GM12878 (cell line): ENCODE results near the gene CS. TPM values are rescaled to one million over a fixed set of nuclear protein-coding genes. Genes with fewer than 3 reads are reported as not detected.

Experiments used
- ATAC-seq: fragments of 200-7000 bp; cut with Tn5 transposase; 3 replicates; pipeline ENCODE4 v1.9.1; 2020; ENCODE audit warnings: mild to moderate bottlenecking, moderate library complexity
- BruUV-seq: library from RNA; stranded (reverse); fragments of 400-500 nt; replicated peaks from 2 replicates; lab custom pipeline; 2021; lab: Mats Ljungman, UMichigan
- CTCF ChIA-PET: fragments of 300-600 bp; sonication (Branson Sonifier 250); formaldehyde crosslinking; extraction: SDS; loops from one replicate; lab custom pipeline; 2021; ENCODE audit warnings: inconsistent platforms; lab: Yijun Ruan, JAX
- POLR2A ChIA-PET: fragments of 350-600 bp; formaldehyde crosslinking; extraction: SDS; loops from one replicate; lab custom pipeline; 2021; ENCODE audit warnings: inconsistent platforms; lab: Charles Lee
- RAD21 ChIA-PET: fragments of 300-600 bp; sonication (Branson Sonifier 250); formaldehyde crosslinking; loops from one replicate; lab custom pipeline; 2023; ENCODE audit warnings: antibody characterized with exemption; ENCODE audit not compliant: unreplicated experiment; lab: Charles Lee
- SMC1A ChIA-PET: fragments of 300-600 bp; sonication (Branson Sonifier 250); formaldehyde crosslinking; loops from one replicate; lab custom pipeline; 2023; ENCODE audit not compliant: unreplicated experiment, uncharacterized antibody; lab: Charles Lee
- DNase-seq: peaks from one replicate; pipeline ENCODE4 v3.0.0-alpha.2; 2011; ENCODE audit warnings: low read depth, low spot score
- FAIRE-seq: peaks from 3 replicates; lab custom pipeline; 2011; peaks lifted over from hg19 to GRCh38; lab: Jason Lieb, UNC
- H2AFZ ChIP-seq: 2 replicates; pipeline ENCODE4 v1.6.0; 2011; ENCODE audit warnings: low read depth, low read length, control low read depth; ENCODE audit not compliant: control insufficient read depth
- H3K27ac ChIP-seq: 2 replicates; pipeline ENCODE4 v1.5.1; 2011; ENCODE audit warnings: control low read depth; ENCODE audit not compliant: control insufficient read depth, insufficient read depth
- H3K27me3 ChIP-seq, 2 experiments: replicated peaks in 1 of 2; 2 replicates each; pipeline versions ENCODE4 v1.6.0 to v1.6.1; 2011; ENCODE audit warnings: low read length in 1 of 2; ENCODE audit not compliant: control insufficient read depth in 2 of 2, insufficient read depth in 2 of 2
- H3K36me3 ChIP-seq, 2 experiments: 2 replicates each; pipeline ENCODE4 v1.5.1; 2011; ENCODE audit warnings: low read length in 1 of 2; ENCODE audit not compliant: control insufficient read depth in 2 of 2, insufficient read depth in 2 of 2
- H3K4me1 ChIP-seq: 2 replicates; pipeline ENCODE4 v1.6.1; 2011; ENCODE audit warnings: mild to moderate bottlenecking, low read length, moderate library complexity, mixed read lengths; ENCODE audit not compliant: control insufficient read depth, insufficient read depth
- H3K4me2 ChIP-seq: 2 replicates; pipeline ENCODE4 v1.6.0; 2011; ENCODE audit warnings: control low read depth; ENCODE audit not compliant: control insufficient read depth, insufficient read depth
- H3K4me3 ChIP-seq: fragments of 200-600 bp; sonication (generic); 2 replicates; pipeline ENCODE4 v1.5.1; 2016
- H3K79me2 ChIP-seq: 2 replicates; pipeline ENCODE4 v1.6.0; 2011; ENCODE audit warnings: low read length; ENCODE audit not compliant: control insufficient read depth, insufficient read depth
- H3K9ac ChIP-seq: 2 replicates; pipeline ENCODE4 v1.8.0; 2011; ENCODE audit warnings: low read length, control low read depth, mixed read lengths; ENCODE audit not compliant: control insufficient read depth, insufficient read depth
- H3K9me3 ChIP-seq: replicated peaks from 3 replicates; pipeline ENCODE4 v1.5.1; 2011; ENCODE audit warnings: mild to moderate bottlenecking, low read length; ENCODE audit not compliant: control insufficient read depth, insufficient read depth
- H4K20me1 ChIP-seq: 2 replicates; pipeline ENCODE4 v1.6.0; 2011; ENCODE audit not compliant: control insufficient read depth, insufficient read depth
- BRCA1 ChIP-seq: IDR thresholded peaks from 2 replicates; pipeline ENCODE4 v1.6.1; 2011; ENCODE audit warnings: low read depth, low read length, improper control_type of control experiment
- CHD1 ChIP-seq: IDR thresholded peaks from 2 replicates; pipeline ENCODE4 v1.6.1; 2012; ENCODE audit warnings: low read depth, low read length, improper control_type of control experiment
- DPF2 ChIP-seq: fragments of 450-650 bp; IDR thresholded peaks from 2 replicates; pipeline ENCODE4 v1.6.1; 2017; ENCODE audit warnings: mild to moderate bottlenecking
- FOS ChIP-seq: IDR thresholded peaks from 3 replicates; pipeline ENCODE4 v1.6.1; 2011; ENCODE audit warnings: borderline replicate concordance; ENCODE audit not compliant: insufficient read length; ENCODE audit errors: extremely low read depth
- IKZF2 ChIP-seq, 2 experiments: fragments of 450-650 bp; IDR thresholded peaks; 2 replicates each; pipeline ENCODE4 v1.6.1; 2017; ENCODE audit warnings: mild to moderate bottlenecking in 2 of 2, moderate library complexity in 2 of 2
- IRF4 ChIP-seq: IDR thresholded peaks from 2 replicates; pipeline ENCODE4 v1.6.1; 2011; ENCODE audit warnings: low read depth, low read length
- NBN ChIP-seq: fragments of 450-650 bp; IDR thresholded peaks from 2 replicates; pipeline ENCODE4 v1.6.1; 2016
- POLR2AphosphoS5 ChIP-seq: IDR thresholded peaks from 2 replicates; pipeline ENCODE4 v1.6.1; 2011; ENCODE audit warnings: mild to moderate bottlenecking, low read length, inconsistent platforms
- RUNX3 ChIP-seq: IDR thresholded peaks from 2 replicates; pipeline ENCODE4 v1.6.1; 2012; ENCODE audit warnings: low read length, inconsistent platforms
- SIN3A ChIP-seq: IDR thresholded peaks from 2 replicates; pipeline ENCODE4 v1.6.1; 2012; ENCODE audit warnings: low read depth, low read length, improper control_type of control experiment
- TAF1 ChIP-seq: IDR thresholded peaks from 2 replicates; pipeline ENCODE4 v1.6.1; 2011; ENCODE audit warnings: mild to moderate bottlenecking, low read depth, low read length, borderline replicate concordance
- ZZZ3 ChIP-seq: IDR thresholded peaks from 2 replicates; pipeline ENCODE4 v1.6.1; 2011; ENCODE audit warnings: low read depth; ENCODE audit not compliant: control insufficient read depth, insufficient read length
- WGBS: methylation state at CpG from one replicate; pipeline ENCODE4 v1.1.6; 2016; ENCODE audit warnings: low lambda C conversion rate; ENCODE audit not compliant: insufficient replicate concordance, insufficient coverage; ENCODE audit errors: missing lambda C conversion rate; 5-methylcytosine and 5-hydroxymethylcytosine counted together
- in situ Hi-C: fragments of 300-500 bp; cut with MboI; formaldehyde crosslinking; loops from 9 replicates; pipeline ENCODE4 v1.14.3; 2018; ENCODE audit warnings: mixed read lengths
- intact Hi-C: fragments of 100-400 bp; cut with micrococcal nuclease; formaldehyde crosslinking; loops from one replicate; pipeline ENCODE4 v1.14.2; 2022; ENCODE audit not compliant: unreplicated experiment
- polyA plus RNA-seq, 11 experiments: library from polyadenylated mRNA; depleted of rRNA in 4 of 11; unstranded in 6 of 11; stranded (reverse) in 5 of 11; fragments of >200 nt; fragmentation: Nextera tagmentation in 4 of 11; fragmentation: Illumina TruSeq in 1 of 11; extraction: Ambion mirVana in 4 of 11; extraction: Trizol in 1 of 11; gene quantifications; 1 replicate in 1 of 11; 2 replicates in 10 of 11; pipeline versions ENCODE4 v1.2.1 to v1.2.3, GENCODE V29; 2011 to 2016; ENCODE audit warnings: inconsistent platforms in 2 of 11, missing spikeins in 2 of 11, low read depth in 1 of 11
- total RNA-seq, 4 experiments: library from RNA; depleted of rRNA in 3 of 4; stranded (reverse); fragments of >200 nt in 3 of 4; fragmentation: Illumina TruSeq in 1 of 4; extraction: Trizol in 1 of 4; gene quantifications; 2 replicates each; pipeline versions ENCODE4 v1.2.1 to v1.2.3, GENCODE V29; 2013 to 2021
- TF ChIP-seq, protein P1 (sequence below): IDR thresholded peaks from 2 replicates; pipeline ENCODE4 v1.6.1; 2011; ENCODE audit warnings: borderline replicate concordance, low read depth, mild to moderate bottlenecking, moderate library complexity, low read length; ENCODE audit not compliant: insufficient read depth, poor library complexity, severe bottlenecking
- TF ChIP-seq, protein P2 (sequence below): IDR thresholded peaks from 2 replicates; pipeline ENCODE4 v1.6.1; 2011; ENCODE audit warnings: mild to moderate bottlenecking, low read depth, low read length, moderate library complexity; ENCODE audit not compliant: insufficient replicate concordance
- TF ChIP-seq, protein P3 (sequence below): fragments of 450-650 bp; IDR thresholded peaks from 2 replicates; pipeline ENCODE4 v1.6.1; 2017; ENCODE audit warnings: mild to moderate bottlenecking, moderate library complexity
- TF ChIP-seq, protein P4 (sequence below): fragments of 150-350 bp; IDR thresholded peaks from 2 replicates; pipeline ENCODE4 v1.6.1; 2014; ENCODE audit warnings: mild to moderate bottlenecking, low read depth, low read length

The CS gene
- total and polyA plus RNA-seq, 10 of the 15 experiments (the other 5 are each of a cell fraction or from before 2014, with no cell fraction given) = 64.9 to 276 (median 139) TPM

DNA sequence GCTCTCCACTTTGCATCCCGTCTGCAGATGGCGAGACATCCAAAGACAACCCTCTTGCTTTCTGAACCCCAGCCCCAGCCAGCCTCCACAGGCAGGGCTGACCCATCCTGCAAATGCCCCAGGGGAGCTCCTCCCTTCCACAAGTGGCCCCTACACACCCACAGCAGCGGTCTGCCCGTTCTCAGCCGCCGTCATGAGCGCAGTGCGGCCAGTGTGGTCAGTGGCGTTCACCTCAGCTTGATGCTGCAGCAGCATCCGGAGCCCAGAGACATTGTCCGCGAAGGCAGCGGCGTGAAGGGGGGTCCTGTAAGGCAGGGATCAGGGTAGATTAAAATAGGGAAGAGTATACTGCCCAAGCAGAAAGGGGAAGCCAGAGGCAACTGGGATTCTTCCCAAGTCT, 55.6 kb downstream of the CS start (continued):
- TF ChIP-seq, protein P1, sequence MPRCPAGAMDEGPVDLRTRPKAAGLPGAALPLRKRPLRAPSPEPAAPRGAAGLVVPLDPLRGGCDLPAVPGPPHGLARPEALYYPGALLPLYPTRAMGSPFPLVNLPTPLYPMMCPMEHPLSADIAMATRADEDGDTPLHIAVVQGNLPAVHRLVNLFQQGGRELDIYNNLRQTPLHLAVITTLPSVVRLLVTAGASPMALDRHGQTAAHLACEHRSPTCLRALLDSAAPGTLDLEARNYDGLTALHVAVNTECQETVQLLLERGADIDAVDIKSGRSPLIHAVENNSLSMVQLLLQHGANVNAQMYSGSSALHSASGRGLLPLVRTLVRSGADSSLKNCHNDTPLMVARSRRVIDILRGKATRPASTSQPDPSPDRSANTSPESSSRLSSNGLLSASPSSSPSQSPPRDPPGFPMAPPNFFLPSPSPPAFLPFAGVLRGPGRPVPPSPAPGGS = no peak
- TF ChIP-seq, protein P2, sequence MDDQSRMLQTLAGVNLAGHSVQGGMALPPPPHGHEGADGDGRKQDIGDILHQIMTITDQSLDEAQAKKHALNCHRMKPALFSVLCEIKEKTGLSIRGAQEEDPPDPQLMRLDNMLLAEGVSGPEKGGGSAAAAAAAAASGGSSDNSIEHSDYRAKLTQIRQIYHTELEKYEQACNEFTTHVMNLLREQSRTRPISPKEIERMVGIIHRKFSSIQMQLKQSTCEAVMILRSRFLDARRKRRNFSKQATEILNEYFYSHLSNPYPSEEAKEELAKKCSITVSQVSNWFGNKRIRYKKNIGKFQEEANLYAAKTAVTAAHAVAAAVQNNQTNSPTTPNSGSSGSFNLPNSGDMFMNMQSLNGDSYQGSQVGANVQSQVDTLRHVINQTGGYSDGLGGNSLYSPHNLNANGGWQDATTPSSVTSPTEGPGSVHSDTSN = no peak
- TF ChIP-seq, protein P3, sequence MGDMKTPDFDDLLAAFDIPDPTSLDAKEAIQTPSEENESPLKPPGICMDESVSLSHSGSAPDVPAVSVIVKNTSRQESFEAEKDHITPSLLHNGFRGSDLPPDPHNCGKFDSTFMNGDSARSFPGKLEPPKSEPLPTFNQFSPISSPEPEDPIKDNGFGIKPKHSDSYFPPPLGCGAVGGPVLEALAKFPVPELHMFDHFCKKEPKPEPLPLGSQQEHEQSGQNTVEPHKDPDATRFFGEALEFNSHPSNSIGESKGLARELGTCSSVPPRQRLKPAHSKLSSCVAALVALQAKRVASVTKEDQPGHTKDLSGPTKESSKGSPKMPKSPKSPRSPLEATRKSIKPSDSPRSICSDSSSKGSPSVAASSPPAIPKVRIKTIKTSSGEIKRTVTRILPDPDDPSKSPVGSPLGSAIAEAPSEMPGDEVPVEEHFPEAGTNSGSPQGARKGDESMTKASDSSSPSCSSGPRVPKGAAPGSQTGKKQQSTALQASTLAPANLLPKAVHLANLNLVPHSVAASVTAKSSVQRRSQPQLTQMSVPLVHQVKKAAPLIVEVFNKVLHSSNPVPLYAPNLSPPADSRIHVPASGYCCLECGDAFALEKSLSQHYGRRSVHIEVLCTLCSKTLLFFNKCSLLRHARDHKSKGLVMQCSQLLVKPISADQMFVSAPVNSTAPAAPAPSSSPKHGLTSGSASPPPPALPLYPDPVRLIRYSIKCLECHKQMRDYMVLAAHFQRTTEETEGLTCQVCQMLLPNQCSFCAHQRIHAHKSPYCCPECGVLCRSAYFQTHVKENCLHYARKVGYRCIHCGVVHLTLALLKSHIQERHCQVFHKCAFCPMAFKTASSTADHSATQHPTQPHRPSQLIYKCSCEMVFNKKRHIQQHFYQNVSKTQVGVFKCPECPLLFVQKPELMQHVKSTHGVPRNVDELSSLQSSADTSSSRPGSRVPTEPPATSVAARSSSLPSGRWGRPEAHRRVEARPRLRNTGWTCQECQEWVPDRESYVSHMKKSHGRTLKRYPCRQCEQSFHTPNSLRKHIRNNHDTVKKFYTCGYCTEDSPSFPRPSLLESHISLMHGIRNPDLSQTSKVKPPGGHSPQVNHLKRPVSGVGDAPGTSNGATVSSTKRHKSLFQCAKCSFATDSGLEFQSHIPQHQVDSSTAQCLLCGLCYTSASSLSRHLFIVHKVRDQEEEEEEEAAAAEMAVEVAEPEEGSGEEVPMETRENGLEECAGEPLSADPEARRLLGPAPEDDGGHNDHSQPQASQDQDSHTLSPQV = no peak

DNA sequence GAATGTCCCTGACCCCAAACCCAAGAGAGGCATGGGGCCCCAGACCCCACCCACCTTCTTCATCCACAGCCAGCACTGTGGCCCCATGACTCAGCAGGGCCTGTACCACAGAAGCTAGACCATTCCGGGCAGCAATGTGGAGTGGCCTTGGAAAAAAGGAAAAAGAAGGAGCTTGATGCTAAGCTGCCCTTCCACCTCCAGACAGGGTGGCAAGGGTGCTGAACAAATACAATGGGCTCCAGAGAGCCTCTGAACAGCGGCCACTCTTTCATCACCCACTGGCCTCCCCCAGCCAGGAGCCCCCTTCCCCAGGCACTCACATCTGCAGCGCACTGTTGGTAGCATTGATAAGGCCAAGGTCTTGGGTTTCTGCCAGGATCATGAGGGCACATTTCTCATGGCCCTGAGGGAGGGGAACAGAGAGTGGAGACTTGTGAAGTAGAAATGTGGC, 56.4 kb downstream of the CS start:
- no peaks in the 10 kb centered on the region for H3K9me3 ChIP-seq
- H3K27ac ChIP-seq = no peak overlapping the region
- BruUV-seq = no TSS peak
- intact Hi-C loops (no loop called here), in situ Hi-C loops (no loop called here)
- H3K4me1 ChIP-seq = no peaks in the 10 kb centered on the region
- no peaks in the 10 kb centered on the region for H3K27me3 ChIP-seq
- no peak overlapping the region for H3K4me3 ChIP-seq
- H3K36me3 ChIP-seq = peaks cover 12 to 27% of the 10 kb centered on the region in 2 experiments
- POLR2A ChIA-PET = interaction anchor here (1.0 kb wide), 1 partner anchor 22 kb away, joined by 4 read pairs; the partner anchor contains the start of gene RNF41
- no peak for DNase-seq
- CTCF ChIA-PET = interaction anchor here (1.0 kb wide), 1 partner anchor 220 kb away, joined by 3 read pairs; no protein-coding TSS in a partner anchor
- SMC1A ChIA-PET = interaction anchor here (0.5 kb wide), 1 partner anchor 15 kb away, joined by 3 read pairs; no protein-coding TSS in a partner anchor
- no peak overlapping the region for H3K4me2 ChIP-seq
- H3K79me2 ChIP-seq = no peaks in the 10 kb centered on the region
- RAD21 ChIA-PET = no interaction called here
- H4K20me1 ChIP-seq = no peaks in the 10 kb centered on the region
- ATAC-seq = no peak
- no peak overlapping the region for H2AFZ ChIP-seq
- WGBS = 69% methylated on average over 3 of the region's 3 CpGs
- H3K9ac ChIP-seq = no peak overlapping the region
- FAIRE-seq = no peak
- TF ChIP-seq IKZF2 (IDR thresholded peaks at IDR 0.05) = no peak
- TF ChIP-seq BRCA1 = no peak
- TF ChIP-seq ZZZ3 = no peak
- TF ChIP-seq, protein P4, sequence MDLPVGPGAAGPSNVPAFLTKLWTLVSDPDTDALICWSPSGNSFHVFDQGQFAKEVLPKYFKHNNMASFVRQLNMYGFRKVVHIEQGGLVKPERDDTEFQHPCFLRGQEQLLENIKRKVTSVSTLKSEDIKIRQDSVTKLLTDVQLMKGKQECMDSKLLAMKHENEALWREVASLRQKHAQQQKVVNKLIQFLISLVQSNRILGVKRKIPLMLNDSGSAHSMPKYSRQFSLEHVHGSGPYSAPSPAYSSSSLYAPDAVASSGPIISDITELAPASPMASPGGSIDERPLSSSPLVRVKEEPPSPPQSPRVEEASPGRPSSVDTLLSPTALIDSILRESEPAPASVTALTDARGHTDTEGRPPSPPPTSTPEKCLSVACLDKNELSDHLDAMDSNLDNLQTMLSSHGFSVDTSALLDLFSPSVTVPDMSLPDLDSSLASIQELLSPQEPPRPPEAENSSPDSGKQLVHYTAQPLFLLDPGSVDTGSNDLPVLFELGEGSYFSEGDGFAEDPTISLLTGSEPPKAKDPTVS = no peak
- TF ChIP-seq FOS = no peak
- TF ChIP-seq POLR2AphosphoS5 = no peak
- TF ChIP-seq IRF4 = no peak
- no peak for TF ChIP-seq TAF1
- no peak for TF ChIP-seq NBN
- no peak for TF ChIP-seq DPF2
- TF ChIP-seq RUNX3 = no peak
- TF ChIP-seq SIN3A = no peak
- no peak for TF ChIP-seq CHD1
